ENCODE results near the gene MYLK4. TPM values are rescaled to one million over a fixed set of nuclear protein-coding genes. Genes with fewer than 3 reads are reported as not detected.
A peak's percentile ranks its signal among the peaks of the same experiment; 100 is the strongest.

The MYLK4 gene
- total RNA-seq, 4 donors from 2014 or later, result 0.41 to 0.79 (median 0.67) TPM

- H3K36me3 ChIP-seq, result no peaks in the 10 kb centered on the region
- no peaks in the 10 kb centered on the region for H3K4me1 ChIP-seq
- no peaks in the 10 kb centered on the region for H3K9me3 ChIP-seq
- intact Hi-C loops (cut with DNase I; ENCODE audit: low total_unique reads) (no loop called here), in situ Hi-C loops (cut with MboI; ENCODE audit: low pct_ligation_motif_present in 1 of 4, low pct_unique_long_range_greater_than_20kb in 1 of 4, low sequenced_read_pairs in 3 of 4) (no loop called here)
- H3K27me3 ChIP-seq, result no peaks in the 10 kb centered on the region
- DNase-seq, result no peak
- WGBS, 2 donors (ENCODE audit: low coverage in 1 of 2), result 72 to 85% methylated on average over 8 to 13 of the region's 13 CpGs
- H3K4me3 ChIP-seq, result no peak overlapping the region
- no peak overlapping the region for H3K27ac ChIP-seq
- TF ChIP-seq EP300 (IDR thresholded peaks at IDR 0.05; ENCODE audit: low read depth), result no peak
- no peak for TF ChIP-seq CTCF (IDR thresholded peaks at IDR 0.05)
- no peak for TF ChIP-seq POLR2AphosphoS5 (IDR thresholded peaks at IDR 0.05)
- TF ChIP-seq POLR2A (IDR thresholded peaks at IDR 0.05), result no peak
These were observed 53.4 kb downstream of the MYLK4 start for GRCh38 chr6:2697291-2697690.

GRCh38 chr6:2695454-2696095, 55.1 kb downstream of the MYLK4 start:
- in situ Hi-C loops (cut with MboI; ENCODE audit: low pct_ligation_motif_present in 1 of 4, low pct_unique_long_range_greater_than_20kb in 1 of 4, low sequenced_read_pairs in 3 of 4), result no loop called here
- no peaks in the 10 kb centered on the region for H3K4me1 ChIP-seq
- 27 to 47% methylated on average over 4 to 5 of the region's 5 CpGs for WGBS, 2 donors (ENCODE audit: low coverage in 1 of 2)
- H3K27ac ChIP-seq, result no peak overlapping the region
- no peak for DNase-seq
- H3K36me3 ChIP-seq, result no peaks in the 10 kb centered on the region
- H3K27me3 ChIP-seq, result no peaks in the 10 kb centered on the region
- intact Hi-C loops (cut with DNase I; ENCODE audit: low total_unique reads), result no loop called here
- no peak overlapping the region for H3K4me3 ChIP-seq
- no peak for TF ChIP-seq EP300 (IDR thresholded peaks at IDR 0.05; ENCODE audit: low read depth)
- TF ChIP-seq POLR2A (IDR thresholded peaks at IDR 0.05), result no peak
- TF ChIP-seq CTCF (IDR thresholded peaks at IDR 0.05), result peak in 4 of 5 experiments; percentile 12 to 32 (median 24)
- no peaks in the 10 kb centered on the region for H3K9me3 ChIP-seq

- intact Hi-C loops (cut with DNase I; ENCODE audit: low total_unique reads), result no loop called here
- no peaks in the 10 kb centered on the region for H3K9me3 ChIP-seq
- no peaks in the 10 kb centered on the region for H3K36me3 ChIP-seq
- in situ Hi-C loops (cut with MboI; ENCODE audit: low pct_ligation_motif_present in 1 of 4, low pct_unique_long_range_greater_than_20kb in 1 of 4, low sequenced_read_pairs in 3 of 4), result no loop called here
- no peak overlapping the region for H3K4me3 ChIP-seq
- H3K27me3 ChIP-seq, result no peaks in the 10 kb centered on the region
- WGBS, 2 donors (ENCODE audit: low coverage in 1 of 2), result 50 to 55% methylated on average over 1 of the region's 1 CpG
- H3K27ac ChIP-seq, result no peak overlapping the region
- DNase-seq, result no peak
- no peaks in the 10 kb centered on the region for H3K4me1 ChIP-seq
- no peak for TF ChIP-seq CTCF (IDR thresholded peaks at IDR 0.05)
- no peak for TF ChIP-seq POLR2A (IDR thresholded peaks at IDR 0.05)
- TF ChIP-seq EP300 (IDR thresholded peaks at IDR 0.05; ENCODE audit: low read depth), result no peak
- TF ChIP-seq POLR2AphosphoS5 (IDR thresholded peaks at IDR 0.05), result no peak
These were observed 57.5 kb downstream of the MYLK4 start for GRCh38 chr6:2693231-2693630.

GRCh38 chr6:2688401-2689064, 62.2 kb downstream of the MYLK4 start:
- no peaks in the 10 kb centered on the region for H3K27me3 ChIP-seq
- H3K9me3 ChIP-seq, result no peaks in the 10 kb centered on the region
- in situ Hi-C loops (cut with MboI; ENCODE audit: low pct_ligation_motif_present in 1 of 4, low pct_unique_long_range_greater_than_20kb in 1 of 4, low sequenced_read_pairs in 3 of 4), result no loop called here
- H3K36me3 ChIP-seq, result no peaks in the 10 kb centered on the region
- no peaks in the 10 kb centered on the region for H3K4me1 ChIP-seq
- WGBS, 2 donors (ENCODE audit: low coverage in 1 of 2), result 88 to 90% methylated on average over 4 to 8 of the region's 8 CpGs
- DNase-seq, result no peak
- no peak for TF ChIP-seq POLR2A (IDR thresholded peaks at IDR 0.05)
- TF ChIP-seq EP300 (IDR thresholded peaks at IDR 0.05; ENCODE audit: low read depth), result no peak
- TF ChIP-seq POLR2AphosphoS5 (IDR thresholded peaks at IDR 0.05), result no peak
- no peak for TF ChIP-seq CTCF (IDR thresholded peaks at IDR 0.05)
- no peak overlapping the region for H3K4me3 ChIP-seq
- intact Hi-C loops (cut with DNase I; ENCODE audit: low total_unique reads), result no loop called here
- no peak overlapping the region for H3K27ac ChIP-seq

Data from transverse colon (tissue), 4 donors.